GM12873 (cell line): Measurements from ENCODE around the gene ZC2HC1C.

ENCODE experiments used
- TF ChIP-seq, protein P1 (sequence below): IDR thresholded peaks from 2 replicates; pipeline ENCODE4 v1.5.1; 2012; ENCODE audit warnings: low read depth, mild to moderate bottlenecking, moderate library complexity, low read length, control low read depth; ENCODE audit not compliant: insufficient read depth; ENCODE audit errors: missing control alignments

The ZC2HC1C gene

DNA sequence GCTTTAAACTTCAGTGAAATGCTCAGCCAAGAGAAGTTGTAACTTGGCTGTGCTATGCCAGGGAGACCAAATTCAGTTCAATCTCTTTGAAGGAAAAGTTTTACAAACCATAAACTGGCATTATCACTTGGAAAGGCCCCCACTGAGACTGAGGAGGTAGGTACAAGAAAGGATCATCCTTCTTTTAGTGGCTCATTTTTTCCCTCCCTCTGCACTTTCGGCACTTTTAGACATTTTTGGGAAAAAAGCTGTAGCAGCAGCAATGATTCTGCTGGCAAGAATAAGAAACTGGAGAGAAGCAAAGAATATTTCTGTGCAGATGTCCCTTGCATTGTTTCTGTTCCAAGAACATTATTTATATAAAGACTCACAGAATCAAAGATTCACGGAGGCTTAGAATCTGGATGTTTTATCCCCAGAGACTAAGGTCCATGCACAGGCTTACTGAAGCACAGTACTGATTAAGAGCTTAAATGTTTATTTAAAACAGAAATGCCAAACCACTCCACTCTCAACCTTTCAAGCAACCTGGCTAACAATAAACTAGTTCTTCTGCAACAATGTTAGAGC, 12.3 kb downstream of the ZC2HC1C start:
- TF ChIP-seq, protein P1, sequence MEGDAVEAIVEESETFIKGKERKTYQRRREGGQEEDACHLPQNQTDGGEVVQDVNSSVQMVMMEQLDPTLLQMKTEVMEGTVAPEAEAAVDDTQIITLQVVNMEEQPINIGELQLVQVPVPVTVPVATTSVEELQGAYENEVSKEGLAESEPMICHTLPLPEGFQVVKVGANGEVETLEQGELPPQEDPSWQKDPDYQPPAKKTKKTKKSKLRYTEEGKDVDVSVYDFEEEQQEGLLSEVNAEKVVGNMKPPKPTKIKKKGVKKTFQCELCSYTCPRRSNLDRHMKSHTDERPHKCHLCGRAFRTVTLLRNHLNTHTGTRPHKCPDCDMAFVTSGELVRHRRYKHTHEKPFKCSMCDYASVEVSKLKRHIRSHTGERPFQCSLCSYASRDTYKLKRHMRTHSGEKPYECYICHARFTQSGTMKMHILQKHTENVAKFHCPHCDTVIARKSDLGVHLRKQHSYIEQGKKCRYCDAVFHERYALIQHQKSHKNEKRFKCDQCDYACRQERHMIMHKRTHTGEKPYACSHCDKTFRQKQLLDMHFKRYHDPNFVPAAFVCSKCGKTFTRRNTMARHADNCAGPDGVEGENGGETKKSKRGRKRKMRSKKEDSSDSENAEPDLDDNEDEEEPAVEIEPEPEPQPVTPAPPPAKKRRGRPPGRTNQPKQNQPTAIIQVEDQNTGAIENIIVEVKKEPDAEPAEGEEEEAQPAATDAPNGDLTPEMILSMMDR: no peak

DNA sequence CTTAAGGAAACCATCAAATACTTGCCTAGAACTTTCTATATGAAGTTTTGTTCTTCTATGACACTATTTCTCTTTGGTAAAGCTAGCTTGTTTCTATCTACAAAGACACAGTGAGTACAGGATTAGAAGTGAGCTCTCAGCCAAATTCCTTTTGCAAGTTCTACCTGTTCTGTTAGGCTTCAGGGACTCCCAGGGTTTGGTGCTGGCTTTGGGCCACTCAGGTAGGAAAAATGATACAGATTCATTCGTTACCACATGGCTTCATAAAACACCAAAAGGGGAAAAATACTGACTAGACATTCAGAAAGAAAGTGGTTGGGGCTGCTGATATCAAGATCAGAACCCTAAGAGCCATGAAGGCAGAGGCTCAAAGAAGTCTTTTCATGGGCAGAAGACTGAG, 13.8 kb downstream of the ZC2HC1C start:
- TF ChIP-seq, protein P1: no peak

DNA sequence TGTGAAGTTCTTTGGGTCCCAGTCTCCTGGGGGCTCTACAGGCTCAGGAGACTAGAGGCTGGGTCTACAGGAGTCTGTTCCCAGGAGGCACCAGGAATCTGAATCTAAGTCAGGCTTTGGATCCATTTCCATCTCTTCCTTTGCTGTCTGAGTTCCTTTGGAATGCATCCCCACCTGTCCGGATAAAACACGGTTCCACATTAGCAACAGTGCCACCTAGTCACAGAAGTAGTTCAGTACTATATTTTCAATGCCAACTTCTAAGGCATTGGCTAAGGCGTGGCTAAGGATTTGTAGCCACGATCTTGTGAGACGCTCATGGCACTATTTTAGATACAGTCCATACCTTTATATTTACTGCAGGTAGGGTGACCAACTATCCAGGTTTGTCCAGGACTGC, 15.1 kb downstream of the ZC2HC1C start:
- TF ChIP-seq, protein P1: no peak

DNA sequence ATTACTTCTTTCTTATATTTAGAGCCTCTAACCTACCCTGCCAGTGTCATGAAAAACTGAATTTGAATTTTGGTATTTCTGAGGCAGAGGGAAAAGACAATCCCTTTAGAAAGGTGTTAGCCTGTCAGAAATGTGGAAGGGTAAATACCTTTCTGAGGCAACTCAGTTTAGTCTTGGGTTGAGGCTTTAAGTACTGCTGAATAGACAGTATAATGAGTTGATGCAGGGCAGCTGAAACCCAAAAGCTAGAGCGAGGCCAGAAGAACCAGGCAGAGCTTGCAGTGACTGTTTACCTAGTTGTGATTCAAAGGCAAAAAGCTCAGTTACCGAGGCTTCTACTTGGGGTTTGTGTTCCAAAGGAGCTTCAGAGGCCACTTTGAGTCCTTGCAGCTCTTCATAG, 18.7 kb downstream of the ZC2HC1C start:
- TF ChIP-seq, protein P1: no peak

DNA sequence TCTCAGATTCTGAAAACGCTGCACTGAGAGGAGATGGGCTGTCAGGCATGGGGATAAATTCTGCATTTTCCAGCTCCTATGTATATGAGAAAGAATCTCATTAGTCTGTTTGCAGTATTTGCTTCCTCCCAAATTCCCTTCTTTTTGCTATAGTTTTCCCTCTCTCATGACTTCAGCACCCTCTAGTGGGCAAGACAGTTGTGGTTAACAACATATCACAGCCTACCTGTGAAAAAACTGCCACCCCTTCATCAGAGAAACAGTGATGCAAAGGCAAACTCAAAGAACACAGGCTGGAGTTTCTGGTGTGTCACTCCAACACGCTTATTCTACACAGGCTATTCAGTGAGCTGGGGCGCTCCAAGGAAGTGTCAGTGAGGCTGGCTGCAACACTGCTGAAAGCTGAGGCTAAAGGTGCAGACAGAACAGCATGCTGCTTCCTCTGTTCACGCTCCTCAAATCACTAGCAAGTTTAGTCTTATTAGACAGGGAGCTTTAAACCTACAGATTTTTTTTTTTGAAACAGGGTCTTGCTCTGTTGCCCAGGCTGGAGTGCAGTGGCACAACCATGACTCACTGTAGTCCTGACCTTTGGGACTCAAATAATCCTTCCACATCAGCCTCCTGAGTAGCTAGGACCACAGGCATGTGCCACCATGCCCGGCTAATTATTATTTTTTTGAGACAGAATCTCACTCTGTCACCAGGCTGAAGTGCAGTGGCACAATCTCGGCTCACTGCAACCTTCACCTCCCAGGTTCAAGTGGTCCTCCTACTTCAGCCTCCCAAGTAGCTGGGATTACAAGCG, 19.3 kb downstream of the ZC2HC1C start:
- TF ChIP-seq, protein P1: peak; percentile 73

DNA sequence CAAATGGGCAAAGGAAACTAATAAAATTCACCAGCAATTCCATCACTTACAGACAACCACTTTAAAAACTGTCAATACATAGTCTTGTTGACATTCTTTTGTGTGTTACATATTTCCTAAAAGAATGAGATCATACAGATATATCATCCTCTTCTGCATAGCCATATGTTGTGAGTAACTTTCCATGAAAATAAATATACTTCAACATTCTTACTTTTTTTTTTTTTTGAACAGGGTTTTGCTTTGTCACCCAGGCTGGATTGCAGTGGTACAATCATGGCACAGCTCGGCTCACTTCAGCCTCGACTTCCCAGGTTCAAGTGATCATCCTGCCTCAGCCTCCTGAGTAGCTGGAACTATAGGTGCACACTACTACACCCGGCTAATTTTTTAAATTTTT, 20.9 kb downstream of the ZC2HC1C start:
- TF ChIP-seq, protein P1: no peak

DNA sequence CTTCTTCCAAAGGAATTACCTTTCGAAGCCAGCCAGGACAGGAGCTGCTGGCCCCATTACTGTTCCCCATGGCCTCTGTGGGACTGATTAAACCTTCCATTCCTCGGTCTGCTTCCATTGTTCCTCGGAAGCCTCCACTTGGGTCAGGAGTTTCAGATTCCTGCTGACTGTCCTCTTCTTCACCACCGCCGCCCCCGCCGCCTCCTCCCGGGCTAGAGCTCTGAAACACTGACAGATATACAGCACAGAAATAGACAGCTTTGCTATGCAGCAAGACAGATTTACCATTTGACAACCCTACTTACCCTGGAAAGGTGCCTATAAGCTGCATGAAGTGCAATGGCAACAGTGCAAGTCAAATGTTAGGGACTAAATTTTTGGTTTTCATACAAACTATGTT, 21.8 kb downstream of the ZC2HC1C start:
- TF ChIP-seq, protein P1: no peak
